H9 (cell line): Measurements from ENCODE around the gene ARFIP1. TPM values are rescaled to one million over a fixed set of nuclear protein-coding genes. Genes with fewer than 3 reads are reported as not detected.

Source experiments
- DNase-seq: peaks from one replicate; pipeline ENCODE4 v3.0.0-alpha.2; 2017
- H2AFZ ChIP-seq: one replicate; pipeline ENCODE4 v1.6.1; 2013; ENCODE audit warnings: mild to moderate bottlenecking, low read length, control low read depth, moderate library complexity
- H2AK5ac ChIP-seq: 2 replicates; pipeline ENCODE4 v1.6.1; 2013; ENCODE audit warnings: low read length, control low read depth, mixed read lengths; ENCODE audit not compliant: insufficient read length
- H2BK120ac ChIP-seq: one replicate; pipeline ENCODE4 v1.6.1; 2013; ENCODE audit warnings: low read depth, mild to moderate bottlenecking, low read length, control low read depth, inconsistent platforms; ENCODE audit not compliant: poor library complexity, severe bottlenecking
- H2BK12ac ChIP-seq: 2 replicates; pipeline ENCODE4 v1.6.1; 2013; ENCODE audit warnings: low read length, control low read depth, mixed read lengths, low read depth; ENCODE audit not compliant: insufficient read length
- H2BK15ac ChIP-seq: 2 replicates; pipeline ENCODE4 v1.6.1; 2013; ENCODE audit warnings: low read depth, low read length, control low read depth
- H2BK20ac ChIP-seq: one replicate; pipeline ENCODE4 v1.6.1; 2013; ENCODE audit warnings: low read depth, mild to moderate bottlenecking, low read length, control low read depth, inconsistent platforms; ENCODE audit not compliant: poor library complexity, severe bottlenecking
- H2BK5ac ChIP-seq: 2 replicates; pipeline ENCODE4 v1.6.1; 2013; ENCODE audit warnings: low read length, control low read depth, mixed read lengths; ENCODE audit not compliant: insufficient read length
- H3K14ac ChIP-seq: 2 replicates; pipeline ENCODE4 v1.6.1; 2013; ENCODE audit warnings: low read length, control low read depth; ENCODE audit not compliant: insufficient read depth
- H3K18ac ChIP-seq: 2 replicates; pipeline ENCODE4 v1.6.1; 2013; ENCODE audit warnings: low read depth, mild to moderate bottlenecking, mixed read lengths, low read length, control low read depth; ENCODE audit not compliant: insufficient read length
- H3K23ac ChIP-seq: 2 replicates; pipeline ENCODE4 v1.6.1; 2013; ENCODE audit warnings: low read length, control low read depth, mixed read lengths, low read depth; ENCODE audit not compliant: insufficient read length
- H3K23me2 ChIP-seq: 2 replicates; pipeline ENCODE4 v1.6.1; 2013; ENCODE audit warnings: low read depth, mild to moderate bottlenecking, mixed read lengths, low read length, control low read depth; ENCODE audit not compliant: insufficient read length, poor library complexity, severe bottlenecking
- H3K27ac ChIP-seq: 2 replicates; pipeline ENCODE4 v1.5.1; 2013; ENCODE audit warnings: low read length, control low read depth, mixed read lengths, low read depth; ENCODE audit not compliant: insufficient read length
- H3K27me3 ChIP-seq: 2 replicates; pipeline ENCODE4 v1.6.1; 2013; ENCODE audit warnings: low read length, control low read depth, inconsistent platforms; ENCODE audit not compliant: insufficient read depth
- H3K4ac ChIP-seq: 2 replicates; pipeline ENCODE4 v1.6.1; 2013; ENCODE audit warnings: low read depth, mild to moderate bottlenecking, control low read depth, inconsistent platforms, low read length, moderate library complexity
- H3K4me1 ChIP-seq: 2 replicates; pipeline ENCODE4 v1.6.1; 2013; ENCODE audit warnings: low read length, control low read depth, inconsistent platforms; ENCODE audit not compliant: insufficient read depth
- H3K4me2 ChIP-seq: 2 replicates; pipeline ENCODE4 v1.6.1; 2013; ENCODE audit warnings: low read length, control low read depth, mixed read lengths; ENCODE audit not compliant: insufficient read length, insufficient read depth
- H3K56ac ChIP-seq: 2 replicates; pipeline ENCODE4 v1.6.1; 2013; ENCODE audit warnings: low read depth, mild to moderate bottlenecking, mixed read lengths, low read length, control low read depth; ENCODE audit not compliant: insufficient read length
- H3K79me1 ChIP-seq: 2 replicates; pipeline ENCODE4 v1.6.1; 2013; ENCODE audit warnings: low read depth, mild to moderate bottlenecking, moderate library complexity, low read length, control low read depth, inconsistent platforms; ENCODE audit not compliant: insufficient read depth, poor library complexity, severe bottlenecking
- H3K79me2 ChIP-seq: 2 replicates; pipeline ENCODE4 v1.6.1; 2013; ENCODE audit warnings: low read length, control low read depth, inconsistent platforms; ENCODE audit not compliant: insufficient read depth
- H3K9ac ChIP-seq: 2 replicates; pipeline ENCODE4 v1.6.1; 2013; ENCODE audit warnings: low read length, control low read depth, mixed read lengths; ENCODE audit not compliant: insufficient read length; ENCODE audit errors: extremely low read depth
- H3K9me3 ChIP-seq: one replicate; pipeline ENCODE4 v1.6.1; 2013; ENCODE audit warnings: low read depth, low read length, inconsistent platforms; ENCODE audit not compliant: control insufficient read depth
- H3T11ph ChIP-seq: one replicate; pipeline ENCODE4 v1.6.1; 2013; ENCODE audit warnings: mild to moderate bottlenecking, low read length, control low read depth, inconsistent platforms
- H4K20me1 ChIP-seq: one replicate; pipeline ENCODE4 v1.6.1; 2013; ENCODE audit not compliant: control insufficient read depth, insufficient read length, insufficient read depth
- H4K5ac ChIP-seq: 2 replicates; pipeline ENCODE4 v1.6.1; 2013; ENCODE audit warnings: low read depth, mild to moderate bottlenecking, mixed read lengths, low read length, control low read depth; ENCODE audit not compliant: insufficient read length
- H4K8ac ChIP-seq: replicated peaks from 2 replicates; pipeline ENCODE4 v1.6.1; 2013; ENCODE audit warnings: low read length, control low read depth, mixed read lengths, low read depth; ENCODE audit not compliant: insufficient read length
- H4K91ac ChIP-seq: 2 replicates; pipeline ENCODE4 v1.6.1; 2013; ENCODE audit warnings: low read depth, mild to moderate bottlenecking, moderate library complexity, mixed read lengths, low read length, control low read depth; ENCODE audit not compliant: insufficient read length
- H3K27ac Mint-ChIP-seq, 3 experiments: 2 replicates in 2 of 3; 3 replicates in 1 of 3; pipeline ENCODE4 v1.8.0; 2020 to 2021; ENCODE audit warnings: mixed read lengths in 3 of 3, mild to moderate bottlenecking in 1 of 3, moderate library complexity in 1 of 3
- H3K27me3 Mint-ChIP-seq: 2 replicates; pipeline ENCODE4 v1.8.0; 2021; ENCODE audit warnings: low read depth, mild to moderate bottlenecking, moderate library complexity, mixed read lengths
- H3K36me3 Mint-ChIP-seq, 3 experiments: 2 replicates in 2 of 3; 3 replicates in 1 of 3; pipeline ENCODE4 v1.8.0; 2020 to 2021; ENCODE audit warnings: low read depth in 3 of 3, mixed read lengths in 3 of 3; ENCODE audit not compliant: insufficient read depth in 1 of 3
- H3K4me1 Mint-ChIP-seq, 2 experiments: 2 replicates each; pipeline ENCODE4 v1.8.0; 2020; ENCODE audit warnings: mixed read lengths in 2 of 2
- H3K4me3 Mint-ChIP-seq, 2 experiments: 2 replicates in 1 of 2; 3 replicates in 1 of 2; pipeline ENCODE4 v1.8.0; 2020 to 2021; ENCODE audit warnings: mild to moderate bottlenecking in 2 of 2, mixed read lengths in 2 of 2, moderate library complexity in 1 of 2
- H3K9me3 Mint-ChIP-seq, 2 experiments: 2 replicates in 1 of 2; 3 replicates in 1 of 2; pipeline ENCODE4 v1.8.0; 2020; ENCODE audit warnings: mild to moderate bottlenecking in 2 of 2, mixed read lengths in 2 of 2, moderate library complexity in 1 of 2
- WGBS: extraction: QIAGEN DNeasy Blood & Tissue Kit; methylation state at CpG from one replicate; pipeline ENCODE4 v1.1.7; 2013; ENCODE audit warnings: missing lambda C conversion rate, low lambda C conversion rate, mixed read lengths; ENCODE audit not compliant: insufficient read length; ENCODE audit errors: extremely low coverage; 5-methylcytosine and 5-hydroxymethylcytosine counted together
- total RNA-seq: library from RNA; stranded (reverse); gene quantifications from 2 replicates; pipeline ENCODE4 v1.2.1, GENCODE V29; 2021
- TF ChIP-seq, protein P1 (sequence below): fragments of 200-600 bp; sonication (generic); conservative IDR thresholded peaks from 3 replicates; pipeline ENCODE4 v1.8.0; 2021; ENCODE audit warnings: antibody characterized with exemption, mild to moderate bottlenecking

ARFIP1 gene
- total RNA-seq, 1 experiment from 2014 or later, result 30.8 TPM

DNA sequence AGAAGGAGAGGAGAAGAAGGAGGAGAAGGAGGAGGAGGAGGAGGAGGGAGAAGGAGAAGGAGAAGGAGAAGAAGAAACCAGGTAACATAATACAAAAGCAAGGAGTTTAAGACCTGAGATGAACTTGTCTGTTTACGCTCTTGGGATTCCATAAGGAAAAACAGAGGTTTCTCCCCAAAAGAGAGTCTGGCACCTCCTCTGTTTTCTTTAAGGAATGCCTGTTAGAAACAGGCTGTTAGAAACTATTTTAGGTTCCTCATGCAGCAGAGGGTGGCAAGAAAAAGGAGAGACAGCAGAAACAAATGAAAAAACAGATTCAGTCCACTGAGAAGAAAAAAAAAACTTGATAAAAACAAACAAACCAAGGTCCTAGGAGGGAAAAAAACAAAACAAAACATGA is 146.1 kb downstream of the ARFIP1 start:
- peaks cover 50 to 56% of the 10 kb centered on the region in 2 experiments for H3K4me1 Mint-ChIP-seq
- H3K27ac Mint-ChIP-seq, result peak overlapping the region; percentile 0 to 87 (median 7); a peak in 4 of 7 replicates
- WGBS, result no CpG with 5 or more reads among the region's 1 CpG
- H4K91ac ChIP-seq, result no peak overlapping the region
- peak overlapping the region; percentile 23 for H3K27ac ChIP-seq
- peaks cover 13 to 14% of the 10 kb centered on the region in 2 experiments for H3K9me3 Mint-ChIP-seq
- H3K18ac ChIP-seq, result no peak overlapping the region
- no peak overlapping the region for H2BK5ac ChIP-seq
- H3K79me1 ChIP-seq, result no peaks in the 10 kb centered on the region
- H2BK12ac ChIP-seq, result no peak overlapping the region
- H3K4ac ChIP-seq, result no peak overlapping the region
- H3K4me1 ChIP-seq, result peaks cover 16% of the 10 kb centered on the region; the same call in 1 of the 2 replicates
- H3K79me2 ChIP-seq, result no peaks in the 10 kb centered on the region
- no peak overlapping the region for H3K4me3 Mint-ChIP-seq
- no peak overlapping the region for H3T11ph ChIP-seq
- H4K20me1 ChIP-seq, result no peaks in the 10 kb centered on the region
- TF ChIP-seq, protein P1, sequence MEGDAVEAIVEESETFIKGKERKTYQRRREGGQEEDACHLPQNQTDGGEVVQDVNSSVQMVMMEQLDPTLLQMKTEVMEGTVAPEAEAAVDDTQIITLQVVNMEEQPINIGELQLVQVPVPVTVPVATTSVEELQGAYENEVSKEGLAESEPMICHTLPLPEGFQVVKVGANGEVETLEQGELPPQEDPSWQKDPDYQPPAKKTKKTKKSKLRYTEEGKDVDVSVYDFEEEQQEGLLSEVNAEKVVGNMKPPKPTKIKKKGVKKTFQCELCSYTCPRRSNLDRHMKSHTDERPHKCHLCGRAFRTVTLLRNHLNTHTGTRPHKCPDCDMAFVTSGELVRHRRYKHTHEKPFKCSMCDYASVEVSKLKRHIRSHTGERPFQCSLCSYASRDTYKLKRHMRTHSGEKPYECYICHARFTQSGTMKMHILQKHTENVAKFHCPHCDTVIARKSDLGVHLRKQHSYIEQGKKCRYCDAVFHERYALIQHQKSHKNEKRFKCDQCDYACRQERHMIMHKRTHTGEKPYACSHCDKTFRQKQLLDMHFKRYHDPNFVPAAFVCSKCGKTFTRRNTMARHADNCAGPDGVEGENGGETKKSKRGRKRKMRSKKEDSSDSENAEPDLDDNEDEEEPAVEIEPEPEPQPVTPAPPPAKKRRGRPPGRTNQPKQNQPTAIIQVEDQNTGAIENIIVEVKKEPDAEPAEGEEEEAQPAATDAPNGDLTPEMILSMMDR, result no peak
- no peak overlapping the region for H2BK20ac ChIP-seq
- peaks cover 5% of the 10 kb centered on the region; the same call in 1 of the 2 replicates for H3K27me3 Mint-ChIP-seq
- no peak overlapping the region for H3K9ac ChIP-seq
- no peak overlapping the region for H3K56ac ChIP-seq
- peaks cover 7 to 19% (median 10%) of the 10 kb centered on the region in 3 experiments for H3K36me3 Mint-ChIP-seq
- H3K4me2 ChIP-seq, result no peak overlapping the region
- DNase-seq, result no peak
- H2BK15ac ChIP-seq, result no peak overlapping the region
- H2AFZ ChIP-seq, result no peak overlapping the region
- no peak overlapping the region for H2AK5ac ChIP-seq
- H3K14ac ChIP-seq, result no peak overlapping the region
- peaks cover 6% of the 10 kb centered on the region for H3K9me3 ChIP-seq
- H3K23me2 ChIP-seq, result no peaks in the 10 kb centered on the region
- H3K23ac ChIP-seq, result no peak overlapping the region
- no peak overlapping the region for H2BK120ac ChIP-seq
- no peaks in the 10 kb centered on the region for H3K27me3 ChIP-seq
- no peak overlapping the region for H4K5ac ChIP-seq
- no peak overlapping the region for H4K8ac ChIP-seq
